SJCRH30 (cell line): ENCODE data around the gene SHB. TPM values are rescaled to one million over a fixed set of nuclear protein-coding genes. Genes with fewer than 3 reads are reported as not detected.
"Not testable (repeated sequence)": the region's sequence is repeated elsewhere in the genome, so short reads cannot be mapped to it uniquely, and the experiment has no call there.

Experiments
- DNase-seq, 2 experiments: peaks; one replicate each; pipeline ENCODE4 v3.0.0-alpha.2; 2015 to 2020
- H3K27ac ChIP-seq: fragments of 250-450 bp; sonication (Bioruptor Pico); 2 replicates; pipeline ENCODE4 v1.5.1; 2020; ENCODE audit warnings: mild to moderate bottlenecking, moderate library complexity
- H3K27me3 ChIP-seq: fragments of 250-450 bp; sonication (Bioruptor Pico); 2 replicates; pipeline ENCODE4 v1.5.1; 2020; ENCODE audit warnings: mild to moderate bottlenecking, moderate library complexity
- H3K36me3 ChIP-seq: fragments of 250-450 bp; sonication (Bioruptor Pico); 2 replicates; pipeline ENCODE4 v1.5.1; 2020; ENCODE audit warnings: mild to moderate bottlenecking, moderate library complexity
- H3K4me1 ChIP-seq: fragments of 250-450 bp; sonication (Bioruptor Pico); 2 replicates; pipeline ENCODE4 v1.5.1; 2020; ENCODE audit warnings: mild to moderate bottlenecking, moderate library complexity
- H3K4me3 ChIP-seq: fragments of 250-450 bp; sonication (Bioruptor Pico); 2 replicates; pipeline ENCODE4 v1.5.1; 2020; ENCODE audit warnings: mild to moderate bottlenecking, moderate library complexity
- H3K9me3 ChIP-seq: fragments of 250-450 bp; sonication (Bioruptor Pico); replicated peaks from 2 replicates; pipeline ENCODE4 v1.5.1; 2020; ENCODE audit warnings: mild to moderate bottlenecking, moderate library complexity
- total RNA-seq: library from RNA; depleted of rRNA; stranded (reverse); fragments of >200 nt; shearing (Covaris generic); gene quantifications from 2 replicates; pipeline ENCODE4 v1.2.3, GENCODE V29; 2014; rRNA removed

The SHB gene
- total RNA-seq, 1 experiment from 2014 or later, result 14.9 TPM

DNA sequence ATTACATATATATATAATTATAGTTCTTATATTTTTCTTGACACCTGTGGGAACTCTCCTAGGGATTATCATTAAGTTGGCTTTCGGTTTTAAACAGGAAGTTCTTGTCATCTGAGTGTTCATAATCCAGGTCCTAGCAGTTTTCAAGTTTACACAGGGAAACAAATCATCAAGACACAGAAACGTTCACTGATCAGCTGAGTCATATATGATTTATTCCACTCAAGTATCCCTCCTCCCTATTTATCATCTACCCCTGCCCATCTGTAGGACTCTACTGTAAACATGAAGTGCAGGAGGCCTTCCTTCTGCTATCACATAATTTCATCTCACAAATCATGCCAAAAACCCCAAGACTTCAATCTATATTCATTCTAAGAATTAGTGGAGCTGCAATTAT lies 171.4 kb downstream of the SHB start:
- Histone ChIP-seq H3K27ac (no peak overlapping the region), H3K4me3 (no peak overlapping the region), H3K27me3 (no peaks in the 10 kb centered on the region), H3K9me3 (no peaks in the 10 kb centered on the region), H3K4me1 (peaks cover 5% of the 10 kb centered on the region), H3K36me3 (peaks cover 25% of the 10 kb centered on the region)
- no peak for DNase-seq

- H3K4me3 ChIP-seq, result no peak overlapping the region
- no peak overlapping the region for H3K27ac ChIP-seq
- H3K9me3 ChIP-seq, result no peaks in the 10 kb centered on the region
- no peak for DNase-seq
- H3K27me3 ChIP-seq, result no peaks in the 10 kb centered on the region
- H3K4me1 ChIP-seq, result no peaks in the 10 kb centered on the region
- H3K36me3 ChIP-seq, result peaks cover 16% of the 10 kb centered on the region
Observed at GRCh38 chr9:37892063-37892462, 177.0 kb downstream of the SHB start.

GRCh38 chr9:37891042-37891441 lies 178.0 kb downstream of the SHB start:
- not testable (repeated sequence) for H3K27me3 ChIP-seq, DNase-seq

DNA sequence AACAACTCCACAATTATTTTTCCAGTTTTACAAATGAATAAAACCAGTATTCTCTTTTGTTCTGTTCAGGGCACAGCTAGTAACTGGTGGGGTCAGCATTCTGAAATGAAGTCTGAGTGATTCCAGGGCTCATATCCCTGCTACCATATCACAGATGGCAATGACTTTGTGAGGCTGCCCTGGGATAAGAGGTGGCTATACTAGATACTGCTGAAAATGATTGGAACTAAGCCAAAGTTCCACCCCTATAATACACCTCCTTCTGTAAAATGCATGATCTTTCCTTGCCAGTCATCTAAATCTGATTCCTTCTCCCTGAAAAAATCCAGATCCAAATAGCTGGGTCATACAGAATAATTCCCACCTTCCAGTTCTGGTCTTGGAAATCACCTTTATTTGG lies 179.5 kb downstream of the SHB start:
- Histone ChIP-seq H3K4me1 (no peaks in the 10 kb centered on the region), H3K27ac (no peak overlapping the region), H3K4me3 (no peak overlapping the region), H3K9me3 (no peaks in the 10 kb centered on the region), H3K36me3 (peaks cover 9% of the 10 kb centered on the region), H3K27me3 (no peaks in the 10 kb centered on the region)
- no peak for DNase-seq

More at GRCh38 chr9:37891042-37891441, 178.0 kb downstream of the SHB start:
- not testable (repeated sequence) for H3K27ac ChIP-seq, H3K9me3 ChIP-seq, H3K4me3 ChIP-seq, H3K4me1 ChIP-seq
- H3K36me3 ChIP-seq, result peaks cover 13% of the 10 kb centered on the region

- not testable (repeated sequence) for H3K36me3 ChIP-seq, H3K4me1 ChIP-seq, DNase-seq, H3K9me3 ChIP-seq, H3K4me3 ChIP-seq, H3K27ac ChIP-seq, H3K27me3 ChIP-seq
Observed at GRCh38 chr9:37887977-37888583, 180.9 kb downstream of the SHB start.

DNA sequence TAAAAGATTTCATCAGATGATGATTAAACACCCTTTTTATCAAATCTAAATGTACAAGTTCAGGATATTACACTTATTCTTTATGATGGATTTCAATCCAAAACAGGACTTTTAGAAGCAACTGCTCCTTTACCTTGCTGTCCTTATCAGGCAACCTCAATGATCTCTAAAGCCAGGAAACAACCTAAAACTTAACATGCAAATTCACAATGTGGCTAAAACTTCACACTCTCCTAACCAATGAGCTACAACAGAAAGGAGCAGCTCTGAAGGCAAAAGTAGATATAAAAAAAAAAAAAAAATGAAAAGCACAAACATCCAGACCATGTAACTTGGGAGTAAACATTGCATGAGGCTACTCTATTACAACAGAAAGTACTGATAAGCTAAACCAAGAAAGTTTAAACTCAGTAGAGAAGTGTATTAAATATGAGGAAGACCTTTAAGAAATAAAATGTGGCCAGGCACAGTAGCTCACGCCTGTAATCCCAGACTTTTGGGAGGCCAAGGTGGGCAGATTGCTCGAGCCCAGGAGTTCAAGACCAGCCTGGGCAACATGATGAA lies 188.0 kb downstream of the SHB start:
- Histone ChIP-seq H3K27me3 (no peaks in the 10 kb centered on the region), H3K4me3 (no peak overlapping the region), H3K36me3 (peaks cover 7% of the 10 kb centered on the region; the same call in 1 of the 2 replicates), H3K27ac (no peak overlapping the region), H3K4me1 (no peaks in the 10 kb centered on the region), H3K9me3 (0 out of 2 replicates have a peak, but pooled peaks cover 3% of the 10 kb centered on the region)
- DNase-seq, result no peak

DNA sequence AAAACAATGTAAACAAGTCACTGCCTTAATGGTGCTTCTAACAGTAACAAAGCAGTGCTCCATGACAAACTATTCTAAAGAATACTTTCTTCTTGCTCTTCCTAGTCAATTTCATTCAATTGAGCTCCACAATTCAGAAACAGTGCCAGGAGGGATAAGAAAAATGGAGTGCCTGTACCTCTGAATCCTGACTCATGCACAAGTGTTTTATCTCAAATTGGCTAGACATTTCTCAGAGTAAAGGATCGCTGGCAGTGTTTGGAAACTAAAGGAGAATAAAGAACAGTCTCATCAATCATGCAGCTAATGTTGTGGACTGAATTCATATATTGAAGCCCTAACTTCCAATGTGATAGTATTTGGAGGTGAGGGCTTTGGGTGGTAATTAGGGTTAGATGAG lies 192.7 kb downstream of the SHB start:
- Histone ChIP-seq H3K27ac (no peak overlapping the region), H3K4me3 (no peak overlapping the region), H3K27me3 (no peaks in the 10 kb centered on the region), H3K4me1 (no peaks in the 10 kb centered on the region), H3K9me3 (0 out of 2 replicates have a peak, but pooled peaks cover 3% of the 10 kb centered on the region), H3K36me3 (peaks cover 7% of the 10 kb centered on the region; the same call in 1 of the 2 replicates)
- DNase-seq, result no peak

- Histone ChIP-seq H3K36me3 (peaks cover 7% of the 10 kb centered on the region; the same call in 1 of the 2 replicates), H3K4me1 (no peaks in the 10 kb centered on the region), H3K9me3 (0 out of 2 replicates have a peak, but pooled peaks cover 3% of the 10 kb centered on the region), H3K27me3 (no peaks in the 10 kb centered on the region), H3K27ac (no peak overlapping the region), H3K4me3 (no peak overlapping the region)
- no peak for DNase-seq
Observed at GRCh38 chr9:37873955-37874354, 195.1 kb downstream of the SHB start.

DNA sequence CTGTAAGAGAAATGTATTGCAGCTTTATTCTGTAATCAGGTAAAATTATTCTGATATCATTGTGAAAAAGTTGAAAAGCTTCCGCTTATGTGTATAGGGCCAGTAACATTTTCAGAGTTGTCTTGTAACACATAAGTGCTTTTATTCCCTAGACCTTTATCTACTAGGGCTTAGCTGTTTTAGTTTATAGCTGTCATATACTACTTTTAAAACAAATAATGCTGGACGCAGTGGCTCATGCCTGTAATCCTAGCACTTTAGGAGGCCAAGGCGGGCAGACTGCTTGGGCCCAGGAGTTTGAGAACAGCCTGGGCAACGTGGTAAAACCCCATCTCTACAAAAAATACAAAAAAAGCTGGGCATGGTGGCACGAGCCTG lies 198.2 kb downstream of the SHB start:
- no peaks in the 10 kb centered on the region for H3K9me3 ChIP-seq
- H3K27me3 ChIP-seq, result no peaks in the 10 kb centered on the region
- no peak overlapping the region for H3K27ac ChIP-seq
- 0 out of 2 replicates have a peak, but pooled peaks cover 3% of the 10 kb centered on the region for H3K36me3 ChIP-seq
- DNase-seq, result no peak
- no peaks in the 10 kb centered on the region for H3K4me1 ChIP-seq
- H3K4me3 ChIP-seq, result no peak overlapping the region

DNA sequence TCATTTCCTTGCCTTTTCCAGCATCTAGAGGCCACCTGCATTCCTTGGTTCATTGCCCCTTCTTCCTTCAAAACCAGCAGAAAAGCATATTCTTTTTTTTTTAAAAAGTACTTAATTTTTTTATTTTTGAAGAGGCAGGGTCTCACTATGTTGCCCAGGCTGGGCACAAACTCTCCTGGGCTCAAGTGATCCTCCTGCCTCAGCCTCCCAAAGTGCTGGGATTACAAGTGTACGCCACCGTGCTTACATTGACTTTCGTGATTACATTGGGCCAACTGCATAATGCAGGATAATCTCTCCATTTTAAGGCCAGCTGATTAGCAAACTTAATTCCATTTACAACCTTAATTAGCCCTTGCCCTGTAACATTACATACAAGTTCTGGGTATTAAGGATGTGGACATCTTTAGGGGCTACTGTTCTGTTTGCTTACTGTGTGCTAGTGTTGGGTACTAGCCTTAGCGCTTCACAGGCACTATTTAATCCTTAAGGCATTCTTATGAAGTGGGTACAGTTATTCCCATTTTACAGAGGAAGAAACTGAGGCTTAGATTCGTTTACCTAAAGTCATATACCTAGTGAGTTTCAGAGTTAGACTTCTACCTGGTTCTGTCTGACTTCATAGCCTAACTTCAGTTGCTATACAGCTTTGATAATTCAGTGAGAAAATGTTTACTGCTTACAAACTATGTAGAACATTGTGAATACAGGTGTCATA lies 198.8 kb downstream of the SHB start:
- Histone ChIP-seq H3K4me1 (no peaks in the 10 kb centered on the region), H3K27me3 (no peaks in the 10 kb centered on the region), H3K36me3 (0 out of 2 replicates have a peak, but pooled peaks cover 3% of the 10 kb centered on the region), H3K4me3 (no peak overlapping the region), H3K27ac (no peak overlapping the region), H3K9me3 (no peaks in the 10 kb centered on the region)
- no peak for DNase-seq

Other genes with a start within 250 kb of the SHB start
- gene SLC25A51, start 165.1 kb downstream of the SHB start, total RNA-seq, result 31.0 and 33.8 TPM in 2 replicates